RWPE2 (cell line): ENCODE measurements around the gene PPCS.

ENCODE experiments used
- ATAC-seq: fragments of 200-7000 bp; cut with Tn5 transposase; 3 replicates; pipeline ENCODE4 v1.9.1; 2021; ENCODE audit warnings: low read depth
- DNase-seq: peaks from one replicate; pipeline ENCODE4 v3.0.0-alpha.2; 2020; ENCODE audit warnings: low spot score
- H3K27ac ChIP-seq: fragments of 450-650 bp; 2 replicates; pipeline ENCODE4 v1.5.1; 2017; ENCODE audit warnings: mild to moderate bottlenecking; ENCODE audit not compliant: poor library complexity, severe bottlenecking
- H3K27me3 ChIP-seq: fragments of 250-450 bp; sonication (Bioruptor Pico); 2 replicates; pipeline ENCODE4 v1.5.1; 2021; ENCODE audit warnings: mild to moderate bottlenecking, moderate library complexity; ENCODE audit not compliant: insufficient read depth, poor library complexity, severe bottlenecking
- H3K36me3 ChIP-seq: fragments of 250-450 bp; sonication (Bioruptor Pico); 2 replicates; pipeline ENCODE4 v1.5.1; 2020; ENCODE audit warnings: low read depth, mild to moderate bottlenecking, moderate library complexity
- H3K4me1 ChIP-seq: fragments of 250-450 bp; sonication (Bioruptor Pico); 2 replicates; pipeline ENCODE4 v1.5.1; 2021; ENCODE audit warnings: mild to moderate bottlenecking, moderate library complexity; ENCODE audit not compliant: insufficient read depth, poor library complexity, severe bottlenecking
- H3K4me3 ChIP-seq: fragments of 250-450 bp; sonication (Bioruptor Pico); 2 replicates; pipeline ENCODE4 v1.5.1; 2021; ENCODE audit warnings: mild to moderate bottlenecking, moderate library complexity; ENCODE audit not compliant: severe bottlenecking
- H3K9me3 ChIP-seq: fragments of 250-450 bp; sonication (Bioruptor Pico); 2 replicates; pipeline ENCODE4 v1.5.1; 2021; ENCODE audit warnings: mild to moderate bottlenecking, moderate library complexity; ENCODE audit not compliant: severe bottlenecking
- TF ChIP-seq, protein P1 (sequence below): fragments of 450-650 bp; IDR thresholded peaks from one replicate; pipeline ENCODE4 v1.5.1; 2017; ENCODE audit warnings: mild to moderate bottlenecking, moderate library complexity; ENCODE audit not compliant: poor library complexity, severe bottlenecking

PPCS gene

DNA sequence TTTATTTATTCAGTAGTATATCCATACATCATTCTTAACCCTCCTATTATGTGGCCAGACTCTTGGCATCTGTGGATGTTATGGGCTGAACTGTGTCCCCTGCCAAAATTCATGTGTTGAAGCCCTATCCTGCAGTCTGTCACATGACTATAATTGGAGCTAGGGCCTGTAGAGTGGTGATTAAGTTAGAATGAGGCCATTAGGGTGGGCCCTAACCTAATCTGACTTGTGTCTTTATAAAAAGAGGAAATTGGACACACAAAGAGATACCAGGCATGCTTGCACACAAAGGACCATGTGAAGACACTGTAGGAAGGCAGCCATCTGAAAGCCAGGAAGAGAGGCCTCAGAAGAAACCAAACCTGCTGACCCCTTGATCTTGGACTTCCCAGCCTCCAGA lies 7.1 kb upstream of the PPCS start:
- H3K9me3 ChIP-seq: peaks cover 3% of the 10 kb centered on the region
- DNase-seq: no peak
- no peak overlapping the region for H3K27ac ChIP-seq
- H3K4me3 ChIP-seq: no peak overlapping the region
- H3K36me3 ChIP-seq: no peaks in the 10 kb centered on the region
- H3K4me1 ChIP-seq: no peaks in the 10 kb centered on the region
- H3K27me3 ChIP-seq: no peaks in the 10 kb centered on the region
- ATAC-seq: no peak
- TF ChIP-seq, protein P1, sequence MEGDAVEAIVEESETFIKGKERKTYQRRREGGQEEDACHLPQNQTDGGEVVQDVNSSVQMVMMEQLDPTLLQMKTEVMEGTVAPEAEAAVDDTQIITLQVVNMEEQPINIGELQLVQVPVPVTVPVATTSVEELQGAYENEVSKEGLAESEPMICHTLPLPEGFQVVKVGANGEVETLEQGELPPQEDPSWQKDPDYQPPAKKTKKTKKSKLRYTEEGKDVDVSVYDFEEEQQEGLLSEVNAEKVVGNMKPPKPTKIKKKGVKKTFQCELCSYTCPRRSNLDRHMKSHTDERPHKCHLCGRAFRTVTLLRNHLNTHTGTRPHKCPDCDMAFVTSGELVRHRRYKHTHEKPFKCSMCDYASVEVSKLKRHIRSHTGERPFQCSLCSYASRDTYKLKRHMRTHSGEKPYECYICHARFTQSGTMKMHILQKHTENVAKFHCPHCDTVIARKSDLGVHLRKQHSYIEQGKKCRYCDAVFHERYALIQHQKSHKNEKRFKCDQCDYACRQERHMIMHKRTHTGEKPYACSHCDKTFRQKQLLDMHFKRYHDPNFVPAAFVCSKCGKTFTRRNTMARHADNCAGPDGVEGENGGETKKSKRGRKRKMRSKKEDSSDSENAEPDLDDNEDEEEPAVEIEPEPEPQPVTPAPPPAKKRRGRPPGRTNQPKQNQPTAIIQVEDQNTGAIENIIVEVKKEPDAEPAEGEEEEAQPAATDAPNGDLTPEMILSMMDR: no peak

DNA sequence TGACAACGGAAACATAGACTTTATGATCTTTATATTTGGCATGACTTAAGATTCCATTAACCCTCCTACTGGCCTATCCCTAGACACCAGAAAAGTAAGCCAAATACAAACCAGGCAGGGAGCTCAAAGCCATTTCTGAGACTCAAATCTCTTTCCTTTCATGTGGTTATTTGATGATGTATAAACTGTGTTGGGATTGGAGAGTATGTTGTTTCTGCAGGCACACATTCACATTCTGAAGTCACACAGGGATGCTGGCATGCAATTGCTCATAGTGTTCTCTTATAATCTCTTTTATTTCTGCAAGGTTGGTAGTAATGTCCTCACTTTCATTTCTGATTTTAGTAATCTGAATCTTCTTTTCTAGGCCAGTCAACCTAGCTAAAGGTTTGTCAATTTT lies 6.3 kb upstream of the PPCS start:
- DNase-seq: no peak
- TF ChIP-seq, protein P1: no peak
- Histone ChIP-seq H3K27ac (no peak overlapping the region), H3K4me3 (no peak overlapping the region), H3K36me3 (no peaks in the 10 kb centered on the region), H3K9me3 (peaks cover 3% of the 10 kb centered on the region), H3K4me1 (no peaks in the 10 kb centered on the region), H3K27me3 (no peaks in the 10 kb centered on the region)
- ATAC-seq: no peak

DNA sequence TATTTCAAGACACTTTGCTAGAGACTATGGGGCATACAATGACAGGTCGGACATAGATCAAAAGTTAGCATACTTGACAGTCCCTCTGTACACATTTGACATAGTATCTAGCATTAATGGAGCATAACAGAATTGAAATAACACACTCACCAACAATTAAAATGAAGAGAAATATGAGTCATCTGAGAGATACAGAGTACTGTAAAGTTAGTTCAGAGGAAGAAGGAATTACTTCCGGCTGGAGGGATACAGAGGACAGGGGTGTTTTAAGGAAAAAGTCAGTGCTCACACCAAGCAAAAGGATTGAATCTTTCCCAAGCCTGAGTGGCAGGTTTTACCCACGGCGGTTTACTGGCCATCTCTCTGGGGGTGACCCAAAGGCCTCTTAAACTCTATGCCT lies 3.0 kb upstream of the PPCS start:
- no peak for DNase-seq
- Histone ChIP-seq H3K36me3 (peaks cover 12% of the 10 kb centered on the region), H3K27ac (no peak overlapping the region), H3K9me3 (peaks cover 3% of the 10 kb centered on the region), H3K27me3 (no peaks in the 10 kb centered on the region), H3K4me3 (no peak overlapping the region), H3K4me1 (peaks cover 6% of the 10 kb centered on the region)
- no peak for ATAC-seq
- TF ChIP-seq, protein P1: no peak

DNA sequence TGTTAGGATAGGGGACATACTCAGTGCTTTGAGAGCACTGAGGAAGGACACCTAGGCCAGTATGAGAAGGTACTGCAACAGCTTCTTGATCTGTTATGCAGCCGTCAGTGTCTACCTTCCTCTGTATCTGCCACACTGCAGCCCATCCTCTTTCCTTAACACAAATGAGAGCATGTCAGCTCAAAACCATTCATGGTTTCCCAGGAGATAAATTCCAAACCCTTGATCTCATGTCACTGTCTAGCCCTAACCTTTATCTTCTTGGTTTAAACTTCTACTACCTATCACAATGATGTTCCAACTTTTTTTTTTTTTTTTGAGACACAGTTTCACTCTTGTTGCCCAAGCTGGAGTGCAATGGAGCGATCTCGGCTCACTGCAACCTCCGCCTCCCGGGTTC lies 1.9 kb upstream of the PPCS start:
- Histone ChIP-seq H3K4me3 (no peak overlapping the region), H3K27ac (no peak overlapping the region), H3K9me3 (peaks cover 3% of the 10 kb centered on the region), H3K4me1 (peaks cover 6% of the 10 kb centered on the region), H3K27me3 (no peaks in the 10 kb centered on the region), H3K36me3 (peaks cover 19% of the 10 kb centered on the region)
- TF ChIP-seq, protein P1: no peak
- ATAC-seq (no peak), DNase-seq (no peak)

DNA sequence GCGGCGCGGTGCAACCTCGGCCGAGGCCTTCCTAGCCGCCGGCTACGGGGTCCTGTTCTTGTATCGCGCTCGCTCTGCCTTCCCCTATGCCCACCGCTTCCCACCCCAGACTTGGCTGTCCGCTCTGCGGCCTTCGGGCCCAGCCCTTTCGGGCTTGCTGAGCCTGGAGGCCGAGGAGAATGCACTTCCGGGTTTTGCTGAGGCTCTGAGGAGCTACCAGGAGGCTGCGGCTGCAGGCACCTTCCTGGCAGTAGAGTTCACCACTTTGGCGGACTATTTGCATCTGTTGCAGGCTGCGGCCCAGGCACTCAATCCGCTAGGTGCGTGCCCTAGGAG lies 379 bp downstream of the PPCS start:
- Histone ChIP-seq H3K4me1 (peaks cover 6% of the 10 kb centered on the region), H3K4me3 (peak overlapping the region; percentile 81), H3K27ac (peak overlapping the region; percentile 70), H3K9me3 (no peaks in the 10 kb centered on the region), H3K27me3 (no peaks in the 10 kb centered on the region), H3K36me3 (peaks cover 30% of the 10 kb centered on the region)
- TF ChIP-seq, protein P1: no peak
- DNase-seq (no peak), ATAC-seq (peak; percentile 68)
